ENCODE results near the gene AP1G1.

Gene AP1G1

GRCh38 chr16:71758293-71758760 lies 50.3 kb downstream of the AP1G1 start:
- DNase-seq (ENCODE audit: low read depth in 2 of 2), result no peak

DNA sequence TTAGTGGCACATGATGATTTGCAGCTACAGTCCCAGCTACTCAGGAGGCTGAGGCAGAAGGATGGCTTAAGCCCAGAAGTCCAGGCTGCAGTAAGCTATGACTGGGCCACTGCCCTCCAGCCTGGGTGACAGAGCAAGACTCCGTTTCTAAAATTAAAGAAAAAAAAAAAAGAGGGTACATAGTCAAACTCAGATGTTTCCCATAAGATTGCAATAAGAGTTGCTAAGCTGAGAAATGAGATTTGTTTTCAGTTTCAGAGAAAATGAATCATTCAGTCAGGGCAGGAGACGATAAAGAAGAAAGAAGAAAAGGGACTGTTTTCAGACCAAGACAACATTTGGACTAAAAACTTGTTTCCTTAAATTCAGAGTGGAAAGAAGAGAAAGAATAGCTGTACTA lies 54.0 kb downstream of the AP1G1 start:
- no peak for DNase-seq (ENCODE audit: low read depth in 2 of 2)

GRCh38 chr16:71754108-71754507 lies 54.5 kb downstream of the AP1G1 start:
- DNase-seq (ENCODE audit: low read depth in 2 of 2), result no peak

DNA sequence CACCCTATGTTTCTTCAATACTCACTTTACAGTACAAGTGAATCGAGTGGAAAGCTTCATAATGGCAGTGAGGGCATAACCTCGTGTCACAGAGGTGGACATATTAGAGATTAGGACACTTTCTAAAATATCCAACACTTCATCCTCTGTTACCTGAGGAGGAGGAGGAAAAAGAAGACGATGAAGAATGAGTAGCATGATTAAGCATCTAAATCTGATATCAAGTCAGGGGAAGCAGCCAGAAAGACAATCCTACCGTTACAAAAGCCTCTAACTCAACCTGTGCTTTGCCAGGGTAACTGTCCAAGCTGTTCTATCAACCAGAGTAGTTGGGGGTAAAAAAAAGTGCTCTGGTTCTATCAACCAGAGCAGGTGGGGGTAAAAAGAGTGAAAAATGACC lies 60.4 kb downstream of the AP1G1 start:
- DNase-seq (ENCODE audit: low read depth in 2 of 2), result no peak

GRCh38 chr16:71746442-71747046 lies 62.1 kb downstream of the AP1G1 start:
- peak in 1 of 2 experiments; percentile 13 for DNase-seq (ENCODE audit: low read depth in 2 of 2)

GRCh38 chr16:71738855-71739254 lies 69.8 kb downstream of the AP1G1 start:
- no peak for DNase-seq (ENCODE audit: low read depth in 2 of 2)

- DNase-seq (ENCODE audit: low read depth in 2 of 2), result no peak
These were observed 71.1 kb downstream of the AP1G1 start for GRCh38 chr16:71737501-71737900.

DNA sequence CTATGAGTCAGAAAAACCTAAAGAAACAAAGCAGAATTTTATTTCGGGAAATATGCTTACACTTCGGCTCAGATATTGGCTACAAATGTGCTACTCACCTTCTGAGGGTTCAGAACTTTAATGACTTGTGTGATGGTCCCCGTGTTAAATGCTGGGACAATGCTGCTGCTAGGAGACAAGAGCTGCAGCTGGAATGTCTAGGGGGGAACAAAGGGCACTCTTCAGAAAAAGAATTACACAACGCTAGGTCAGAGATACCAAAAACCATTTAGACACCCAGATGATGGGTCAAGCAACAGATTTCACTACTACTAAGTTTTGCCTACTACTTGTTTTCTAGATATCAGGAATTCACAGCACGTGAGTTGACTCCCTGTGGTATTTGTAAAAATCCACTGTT lies 74.1 kb downstream of the AP1G1 start:
- no peak for DNase-seq (ENCODE audit: low read depth in 2 of 2)

GRCh38 chr16:71732587-71732986 lies 76.0 kb downstream of the AP1G1 start:
- no peak for DNase-seq (ENCODE audit: low read depth in 2 of 2)

DNA sequence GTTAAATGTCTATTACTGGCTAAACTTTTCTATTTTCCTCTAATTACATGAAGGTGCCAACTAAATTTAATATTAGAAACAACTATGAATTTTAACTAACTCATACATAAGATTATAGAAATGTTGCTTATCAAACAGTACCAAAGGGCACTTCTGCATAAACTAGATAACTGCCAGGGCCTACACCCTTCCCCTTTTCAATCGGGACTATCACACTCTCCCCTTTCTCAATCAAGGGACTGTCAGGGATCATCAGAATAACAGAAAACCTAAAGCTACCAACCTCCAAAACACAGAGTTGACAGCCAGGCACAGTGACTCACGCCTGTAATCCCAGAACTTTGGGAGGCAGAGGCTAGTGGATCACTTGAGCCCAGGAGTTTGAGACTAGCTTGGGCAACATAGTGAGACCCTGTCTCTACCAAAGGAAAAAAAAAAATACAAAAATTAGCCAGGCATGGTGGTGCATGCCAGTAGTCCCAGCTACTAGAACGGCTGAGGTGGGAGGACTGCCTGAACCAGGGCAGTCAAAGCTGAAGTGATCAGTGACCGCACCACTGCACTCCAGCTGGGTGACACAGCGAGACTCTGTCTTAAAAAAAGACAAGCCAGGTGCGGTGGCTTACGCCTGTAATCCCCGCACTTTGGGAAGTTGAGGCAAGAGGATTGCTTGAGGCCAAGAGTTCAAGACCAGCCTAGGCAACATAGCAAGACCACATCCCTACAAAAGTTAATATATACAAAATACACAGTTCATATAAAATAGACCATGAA lies 80.9 kb downstream of the AP1G1 start:
- DNase-seq (ENCODE audit: low read depth in 2 of 2), result no peak

DNA sequence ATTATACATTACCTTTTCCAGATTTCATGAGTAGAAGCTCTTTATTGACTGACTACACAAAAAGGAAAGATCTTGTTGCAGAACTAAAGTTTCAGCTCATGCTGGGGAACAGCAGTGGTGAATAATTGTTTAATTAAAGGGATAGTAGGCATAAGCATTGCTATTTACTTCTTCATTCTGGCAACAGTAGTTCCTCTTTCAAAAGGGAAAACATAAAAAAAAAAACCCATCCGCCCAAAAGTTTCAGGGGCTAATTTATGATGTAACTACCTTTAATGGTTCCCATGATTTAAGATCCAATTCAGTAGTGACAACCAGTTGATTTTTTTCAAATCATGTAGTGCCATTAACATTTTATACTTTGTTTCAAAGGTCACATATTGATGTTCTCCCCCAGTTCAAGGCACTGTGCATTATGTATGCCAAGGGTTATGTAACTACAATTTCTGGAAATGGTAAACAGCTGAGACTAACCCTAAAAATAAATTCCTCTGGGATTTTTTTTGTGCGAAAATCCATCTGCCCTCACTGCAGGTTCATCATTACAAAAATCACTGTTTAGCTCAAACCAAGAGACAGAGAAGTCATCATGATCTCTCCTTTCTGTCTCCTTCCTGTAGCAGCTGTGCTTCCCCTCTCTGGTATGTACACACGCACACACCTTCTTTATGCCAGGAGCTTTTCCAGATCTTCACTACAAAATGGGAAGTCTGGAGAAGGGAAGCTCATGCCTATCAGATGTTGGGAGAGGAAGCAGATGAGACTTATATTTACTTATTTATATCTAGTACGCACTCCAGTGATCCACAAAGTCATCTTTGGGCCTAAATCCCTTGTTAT lies 81.9 kb downstream of the AP1G1 start:
- DNase-seq (ENCODE audit: low read depth in 2 of 2), result no peak

- no peak for DNase-seq (ENCODE audit: low read depth in 2 of 2)
These were observed 84.3 kb downstream of the AP1G1 start, which contains the start of gene PHLPP2 for GRCh38 chr16:71724320-71724751. Gene PHLPP2 (minus strand): TSS chr16:71724701. CDS start chr16:71714795, 9,906 bp downstream.

DNA sequence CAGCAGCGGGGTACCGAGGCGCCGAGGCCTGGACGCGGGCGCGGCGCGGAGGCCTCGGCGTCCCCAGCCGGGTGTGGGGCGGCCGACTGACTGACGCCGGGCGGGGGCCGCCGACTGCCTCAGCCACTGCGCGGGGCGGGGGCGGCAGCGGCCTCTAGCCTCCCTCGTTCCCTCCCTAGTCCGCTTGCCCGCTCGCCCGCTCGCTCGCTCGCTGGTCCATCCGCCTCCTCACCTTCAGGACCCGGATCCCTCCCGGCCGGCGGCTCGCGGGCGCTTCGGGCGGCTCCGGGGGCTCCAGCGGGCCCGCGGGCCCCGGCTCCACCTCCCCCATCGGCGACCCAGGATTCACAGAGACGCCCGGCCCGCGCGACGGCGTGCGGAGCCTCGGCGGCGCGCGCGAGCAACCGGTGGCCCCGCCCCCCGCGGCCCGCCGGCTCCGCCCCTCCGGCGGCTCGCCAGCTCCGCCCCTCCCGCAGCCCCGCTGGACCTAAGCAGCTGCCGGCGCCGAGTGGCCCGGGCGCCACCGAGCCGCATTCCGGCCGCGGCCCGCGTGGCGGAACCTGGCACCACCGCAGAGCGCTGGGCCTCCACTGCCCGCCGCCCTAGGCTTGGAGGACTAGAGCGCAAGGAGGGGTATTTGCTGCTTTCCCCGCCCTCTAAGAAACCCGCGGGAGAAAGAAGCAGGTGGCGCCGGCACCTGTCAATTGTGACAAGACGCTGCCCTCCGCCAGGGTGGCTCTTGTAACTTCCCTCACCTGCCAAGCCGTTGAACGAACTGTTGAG lies 84.9 kb downstream of the AP1G1 start:
- peak; percentile 14 to 37 for DNase-seq (ENCODE audit: low read depth in 2 of 2)

- DNase-seq (ENCODE audit: low read depth in 2 of 2), result peak; percentile 7 to 31
These were observed 85.7 kb downstream of the AP1G1 start for GRCh38 chr16:71722801-71723536.

DNA sequence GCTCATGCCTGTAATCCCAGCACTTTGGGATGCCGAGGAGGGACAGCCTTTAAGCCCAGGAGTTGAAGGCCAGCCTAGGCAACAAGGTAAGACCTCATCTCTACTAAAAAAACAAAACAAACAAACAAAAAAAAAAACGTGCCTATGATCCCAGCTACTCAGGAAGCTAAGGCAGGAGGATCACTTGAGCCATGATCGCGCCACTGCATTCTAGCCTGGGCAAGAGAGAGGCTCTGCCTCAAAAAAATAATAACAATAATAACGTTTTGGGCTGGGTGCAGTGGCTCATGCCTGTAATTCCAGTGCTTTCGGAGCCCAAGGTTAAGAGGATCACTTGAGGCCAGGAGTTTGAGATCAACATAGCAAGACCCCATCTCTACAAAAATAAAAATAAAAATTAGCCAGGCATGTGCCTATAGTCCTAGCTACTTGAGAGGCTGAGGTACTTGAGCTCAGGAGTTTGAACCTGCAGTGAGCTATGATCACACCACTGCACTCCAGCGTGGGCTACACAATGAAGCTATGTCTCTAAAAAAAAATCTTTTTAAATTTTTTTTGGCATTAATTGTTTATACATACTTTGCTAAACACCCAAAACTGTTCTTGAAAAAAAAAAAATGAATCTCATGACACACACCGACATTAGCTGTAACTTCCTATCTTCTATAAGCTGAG lies 87.4 kb downstream of the AP1G1 start:
- no peak for DNase-seq (ENCODE audit: low read depth in 2 of 2)

GRCh38 chr16:71712501-71712900 lies 96.1 kb downstream of the AP1G1 start:
- no peak for DNase-seq (ENCODE audit: low read depth in 2 of 2)

DNA sequence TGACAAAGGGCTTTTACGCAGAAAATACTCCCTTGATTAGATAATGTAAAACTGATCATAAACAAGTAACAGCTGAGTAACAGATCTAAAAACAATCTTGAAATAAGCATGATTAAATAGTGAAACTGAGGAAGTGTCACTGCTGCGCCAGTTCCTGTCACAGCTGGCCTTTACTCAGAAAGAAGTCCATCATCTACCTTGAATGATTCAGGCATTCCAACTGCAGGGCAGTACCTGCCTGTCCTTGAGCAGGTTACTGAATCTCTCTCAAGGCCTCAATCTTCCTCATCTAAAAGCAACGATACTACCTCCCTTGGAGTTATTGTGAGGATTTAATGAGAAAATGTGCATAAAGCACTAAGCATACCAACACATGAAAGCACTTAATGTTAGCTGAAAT lies 96.8 kb downstream of the AP1G1 start:
- no peak for DNase-seq (ENCODE audit: low read depth in 2 of 2)

- peak; percentile 85 to 88 for DNase-seq (ENCODE audit: low read depth in 2 of 2)
These were observed 99.3 kb downstream of the AP1G1 start for GRCh38 chr16:71709229-71709781.

DNA sequence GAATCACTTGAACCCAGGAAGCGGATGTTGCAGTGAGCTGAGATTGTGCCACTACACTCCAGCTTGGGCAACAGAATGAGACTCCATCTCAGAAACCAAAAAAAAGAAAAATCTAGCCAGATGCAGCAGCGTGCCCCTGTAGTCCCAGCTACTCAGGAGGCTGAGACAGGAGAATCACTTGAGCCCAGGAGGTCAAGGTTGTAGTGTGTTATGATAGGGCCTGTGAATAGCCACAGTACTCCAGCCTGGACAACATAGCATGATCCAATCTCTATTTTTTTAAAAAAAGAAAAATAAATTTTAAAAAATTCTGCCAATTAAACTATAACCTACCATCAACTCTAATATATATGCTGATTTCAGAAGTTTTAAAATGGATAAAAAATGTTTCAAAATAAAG lies 99.9 kb downstream of the AP1G1 start:
- DNase-seq (ENCODE audit: low read depth in 2 of 2), result no peak

DNA sequence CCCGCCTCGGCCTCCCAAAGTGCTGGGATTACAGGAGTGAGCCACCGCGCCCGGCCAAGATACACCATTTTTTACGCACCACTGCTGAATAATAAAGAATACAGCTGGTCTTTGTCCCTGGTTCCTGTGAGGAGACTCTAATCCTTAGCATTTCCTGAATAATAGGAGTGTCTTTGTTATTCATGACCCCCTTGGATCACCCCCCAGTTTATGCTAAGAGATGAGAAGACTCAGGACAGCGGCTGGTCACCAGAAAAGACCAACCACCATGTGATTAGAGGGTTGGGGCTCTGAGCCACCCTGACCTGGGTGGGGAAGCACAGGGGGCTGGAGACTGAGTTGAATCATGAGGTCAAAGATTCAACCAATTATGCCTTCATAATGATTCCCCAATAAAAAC lies 101.4 kb downstream of the AP1G1 start:
- no peak for DNase-seq (ENCODE audit: low read depth in 2 of 2)

Data from fibroblast of skin of left biceps (primary cell).